ENCODE measurements around the gene ABLIM1.

GRCh38 chr10:114491419-114491818 is 166.7 kb downstream of the ABLIM1 start:
- TF ChIP-seq, protein P1, sequence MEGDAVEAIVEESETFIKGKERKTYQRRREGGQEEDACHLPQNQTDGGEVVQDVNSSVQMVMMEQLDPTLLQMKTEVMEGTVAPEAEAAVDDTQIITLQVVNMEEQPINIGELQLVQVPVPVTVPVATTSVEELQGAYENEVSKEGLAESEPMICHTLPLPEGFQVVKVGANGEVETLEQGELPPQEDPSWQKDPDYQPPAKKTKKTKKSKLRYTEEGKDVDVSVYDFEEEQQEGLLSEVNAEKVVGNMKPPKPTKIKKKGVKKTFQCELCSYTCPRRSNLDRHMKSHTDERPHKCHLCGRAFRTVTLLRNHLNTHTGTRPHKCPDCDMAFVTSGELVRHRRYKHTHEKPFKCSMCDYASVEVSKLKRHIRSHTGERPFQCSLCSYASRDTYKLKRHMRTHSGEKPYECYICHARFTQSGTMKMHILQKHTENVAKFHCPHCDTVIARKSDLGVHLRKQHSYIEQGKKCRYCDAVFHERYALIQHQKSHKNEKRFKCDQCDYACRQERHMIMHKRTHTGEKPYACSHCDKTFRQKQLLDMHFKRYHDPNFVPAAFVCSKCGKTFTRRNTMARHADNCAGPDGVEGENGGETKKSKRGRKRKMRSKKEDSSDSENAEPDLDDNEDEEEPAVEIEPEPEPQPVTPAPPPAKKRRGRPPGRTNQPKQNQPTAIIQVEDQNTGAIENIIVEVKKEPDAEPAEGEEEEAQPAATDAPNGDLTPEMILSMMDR (conservative IDR thresholded peaks at IDR 0.05; ENCODE audit: low read depth in 2 of 2) = no peak
- TF ChIP-seq EZH2 (IDR thresholded peaks at IDR 0.05; ENCODE audit: low read depth, unreplicated experiment) = no peak
- no peak for TF ChIP-seq POLR2AphosphoS5 (IDR thresholded peaks at IDR 0.05; ENCODE audit: low read depth)
- TF ChIP-seq EZH2phosphoT487 (IDR thresholded peaks at IDR 0.05; ENCODE audit: unreplicated experiment) = no peak
- TF ChIP-seq REST (IDR thresholded peaks at IDR 0.05; ENCODE audit: unreplicated experiment) = no peak
- TF ChIP-seq ZNF331 (CRISPR knock-in tag; IDR thresholded peaks at IDR 0.05; ENCODE audit: low read depth) = no peak
